B cell (primary cell): ENCODE results near the gene FXR2. TPM values are rescaled to one million over a fixed set of nuclear protein-coding genes. Genes with fewer than 3 reads are reported as not detected.

Source experiments
- ATAC-seq: fragments of 200-7000 bp; cut with Tn5 transposase; one replicate; pipeline ENCODE4 v1.10.0; 2021; ENCODE audit warnings: low read depth, mild to moderate bottlenecking, moderate number of reproducible peaks, moderate library complexity
- CTCF ChIA-PET: fragments of 350-600 bp; sonication (Branson Sonifier 250); formaldehyde crosslinking; loops from one replicate; lab custom pipeline; 2021; ENCODE audit warnings: antibody characterized with exemption, inconsistent platforms; lab: Charles Lee
- POLR2A ChIA-PET: fragments of 350-600 bp; sonication (Branson Sonifier 250); formaldehyde crosslinking; loops from one replicate; lab custom pipeline; 2021; ENCODE audit warnings: antibody characterized with exemption; lab: Charles Lee
- DNase-seq: peaks from one replicate; pipeline ENCODE4 v3.0.0; 2013
- H2AFZ ChIP-seq: 2 replicates; pipeline ENCODE4 v1.6.1; 2012; ENCODE audit warnings: mild to moderate bottlenecking, low read depth, low read length; ENCODE audit not compliant: insufficient read depth, poor library complexity, severe bottlenecking
- H3K27ac ChIP-seq, 2 donors: 1 replicate in 1 of 2; 2 replicates in 1 of 2; pipeline ENCODE4 v1.5.1; 2012 to 2013; ENCODE audit warnings: low read length in 2 of 2, mild to moderate bottlenecking in 2 of 2, moderate library complexity in 1 of 2
- H3K27me3 ChIP-seq, 4 experiments: fragments of 200-600 bp in 1 of 4; sonication (generic) in 1 of 4; replicated peaks in 1 of 4; 1 replicate in 2 of 4; 2 replicates in 2 of 4; pipeline versions ENCODE4 v1.6.1 to v1.7.0; 2013 to 2016; ENCODE audit warnings: low read length in 3 of 4, mild to moderate bottlenecking in 2 of 4, mixed read lengths in 1 of 4, moderate library complexity in 1 of 4; ENCODE audit not compliant: insufficient read depth in 4 of 4, control insufficient read depth in 3 of 4; ENCODE audit errors: control extremely low read depth in 1 of 4
- H3K36me3 ChIP-seq, 2 experiments: replicated peaks in 1 of 2; 1 replicate in 1 of 2; 2 replicates in 1 of 2; pipeline versions ENCODE4 v1.6.1 to v1.7.1; 2013; ENCODE audit warnings: low read length in 1 of 2; ENCODE audit not compliant: insufficient read depth in 2 of 2, control insufficient read depth in 1 of 2; ENCODE audit errors: control extremely low read depth in 1 of 2, extremely low read depth in 1 of 2
- H3K4me1 ChIP-seq, 2 donors: fragments of 200-600 bp in 1 of 2; sonication (generic) in 1 of 2; 1 replicate in 1 of 2; 2 replicates in 1 of 2; pipeline versions ENCODE4 v1.5.1 to v1.6.1; 2013 to 2017; ENCODE audit warnings: low read length in 2 of 2; ENCODE audit not compliant: control insufficient read depth in 2 of 2, insufficient read depth in 2 of 2
- H3K4me2 ChIP-seq: replicated peaks from 2 replicates; pipeline ENCODE3; 2012; ENCODE audit warnings: mild to moderate bottlenecking, low read depth, low read length; ENCODE audit not compliant: poor library complexity, severe bottlenecking
- H3K4me3 ChIP-seq, 5 experiments: fragments of 200-600 bp in 1 of 5; sonication (generic) in 1 of 5; 1 replicate in 3 of 5; 2 replicates in 2 of 5; pipeline versions ENCODE4 v1.5.1 to v1.7.0; 2011 to 2016; ENCODE audit warnings: low read length in 4 of 5, mild to moderate bottlenecking in 4 of 5, low read depth in 2 of 5, control low read depth in 1 of 5, moderate library complexity in 1 of 5; ENCODE audit not compliant: insufficient read depth in 1 of 5; ENCODE audit errors: control extremely low read depth in 1 of 5, extremely low read depth in 1 of 5
- H3K79me2 ChIP-seq: fragments of 200-600 bp; sonication (generic); one replicate; pipeline ENCODE4 v1.6.0; 2016; ENCODE audit warnings: low read length; ENCODE audit not compliant: control insufficient read depth, insufficient read depth
- H3K9ac ChIP-seq: fragments of 200-600 bp; sonication (generic); 2 replicates; pipeline ENCODE4 v1.6.1; 2017; ENCODE audit warnings: mild to moderate bottlenecking, low read length, moderate library complexity
- H3K9me3 ChIP-seq, 3 donors: one replicate each; pipeline versions ENCODE4 v1.6.1 to v1.7.1; 2013; ENCODE audit warnings: low read length in 2 of 3; ENCODE audit not compliant: control insufficient read depth in 2 of 3, insufficient read depth in 1 of 3; ENCODE audit errors: control extremely low read depth in 1 of 3
- H4K20me1 ChIP-seq: 2 replicates; pipeline ENCODE4 v1.6.0; 2012; ENCODE audit warnings: mild to moderate bottlenecking, low read length; ENCODE audit not compliant: insufficient read depth, control insufficient read depth, poor library complexity, severe bottlenecking
- H3K27ac Mint-ChIP-seq: one replicate; pipeline ENCODE4 v1.8.0; 2021; ENCODE audit warnings: mixed read lengths
- H3K27me3 Mint-ChIP-seq: one replicate; pipeline ENCODE4 v1.8.0; 2021; ENCODE audit warnings: mixed read lengths
- H3K4me1 Mint-ChIP-seq: one replicate; pipeline ENCODE4 v1.8.0; 2021; ENCODE audit warnings: mixed read lengths
- H3K4me3 Mint-ChIP-seq: one replicate; pipeline ENCODE4 v1.8.0; 2021; ENCODE audit warnings: mixed read lengths
- H3K9me3 Mint-ChIP-seq: one replicate; pipeline ENCODE4 v1.8.0; 2022; ENCODE audit warnings: mixed read lengths; ENCODE audit not compliant: insufficient read depth
- EZH2 ChIP-seq: IDR thresholded peaks from 2 replicates; pipeline ENCODE4 v1.6.1; 2012; ENCODE audit warnings: borderline replicate concordance, low read depth, mild to moderate bottlenecking, moderate library complexity, low read length; ENCODE audit not compliant: insufficient read depth, poor library complexity, severe bottlenecking
- WGBS: methylation state at CpG from one replicate; pipeline ENCODE4 v1.1.5; 2013; ENCODE audit warnings: missing lambda C conversion rate; ENCODE audit not compliant: insufficient coverage; 5-methylcytosine and 5-hydroxymethylcytosine counted together
- intact Hi-C: fragments of 100-400 bp; cut with micrococcal nuclease; formaldehyde crosslinking; loops from one replicate; pipeline ENCODE4 v1.10.0; 2022
- polyA plus RNA-seq: library from polyadenylated mRNA; depleted of rRNA; stranded (reverse); fragments of >200 nt; gene quantifications from 2 replicates; pipeline ENCODE4 v1.2.3, GENCODE V29; 2012
- total RNA-seq, 2 donors: library from RNA; stranded (reverse); fragments of 120-200 nt in 1 of 2; gene quantifications; 1 replicate in 1 of 2; 2 replicates in 1 of 2; pipeline versions ENCODE4 v1.2.3 to v1.2.4, GENCODE V29; 2013 to 2022
- TF ChIP-seq, protein P1 (sequence below): fragments of 200-600 bp; IDR thresholded peaks from one replicate; pipeline ENCODE4 v1.8.0; 2022; ENCODE audit warnings: antibody characterized with exemption, mild to moderate bottlenecking

Gene FXR2
- total and polyA plus RNA-seq, 2 donors (not counting 1 experiment from before 2014, with no cell fraction given): 37.2 to 45.8 TPM

DNA sequence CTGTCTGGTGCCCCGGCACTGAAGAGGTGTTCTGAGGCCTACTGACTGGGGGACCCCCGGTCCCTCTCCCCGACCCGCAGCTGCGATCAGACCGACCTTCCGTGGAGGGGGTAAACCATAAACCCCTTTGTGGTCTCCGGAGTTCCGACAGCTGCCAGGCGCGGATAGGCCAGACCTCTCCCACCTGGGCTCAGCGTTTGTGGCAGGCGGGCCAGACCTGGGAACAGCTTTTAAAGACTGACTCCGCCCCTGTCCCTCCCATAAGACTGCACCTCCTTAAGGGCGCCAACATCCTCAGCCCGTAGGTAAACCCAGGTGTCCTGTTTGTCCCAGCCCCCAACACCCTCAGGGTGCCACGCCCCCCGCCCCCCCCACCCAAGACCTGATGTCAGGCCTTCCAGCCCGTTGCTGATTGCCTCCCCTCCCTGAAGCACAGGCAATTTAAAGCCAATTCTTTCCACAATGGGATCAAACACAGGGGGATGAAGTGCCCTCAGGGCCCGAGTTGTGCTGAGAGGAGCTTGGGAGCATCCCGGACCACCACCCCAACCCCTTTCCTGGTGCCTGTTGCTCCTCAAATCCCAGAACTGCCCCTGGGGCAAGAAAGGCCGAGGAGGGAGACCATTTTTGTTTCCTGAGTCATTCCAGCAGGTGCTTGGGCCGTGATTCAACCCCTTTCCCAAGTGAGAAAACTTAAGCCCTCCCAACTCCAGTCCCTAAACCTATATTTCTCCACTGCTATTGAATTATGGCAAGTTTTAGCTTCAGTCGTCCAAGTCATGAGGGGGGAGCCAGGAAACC is 24.6 kb downstream of the FXR2 start, which contains the start of gene SOX15:
SOX15 (minus strand) TSS at position 204 of the 801 bp plus-strand sequence. CDS start 418 bp downstream, outside the sequence.
- Histone ChIP-seq H4K20me1 (no peaks in the 10 kb centered on the region), H3K9ac (no peak within 1 kb of the TSS), H3K27ac (no peak within 1 kb of the TSS), H3K4me3 (no peak within 1 kb of the TSS), H3K36me3 (peaks cover 0 to 57% of the 10 kb centered on the region in 2 experiments), H2AFZ (peak within 1 kb of the TSS; percentile 40), H3K9me3 (no peaks in the 10 kb centered on the region), H3K4me1 (peaks cover 0 to 13% of the 10 kb centered on the region in 2 donors), H3K79me2 (peaks cover 10% of the 10 kb centered on the region), H3K4me2 (peak within 1 kb of the TSS; percentile 43), H3K27me3 (no peaks in the 10 kb centered on the region)
- no peak within 1 kb of the TSS for H3K27ac Mint-ChIP-seq
- DNase-seq (no peak), ATAC-seq (no peak)
- TF ChIP-seq EZH2: no peak
- TF ChIP-seq, protein P1, sequence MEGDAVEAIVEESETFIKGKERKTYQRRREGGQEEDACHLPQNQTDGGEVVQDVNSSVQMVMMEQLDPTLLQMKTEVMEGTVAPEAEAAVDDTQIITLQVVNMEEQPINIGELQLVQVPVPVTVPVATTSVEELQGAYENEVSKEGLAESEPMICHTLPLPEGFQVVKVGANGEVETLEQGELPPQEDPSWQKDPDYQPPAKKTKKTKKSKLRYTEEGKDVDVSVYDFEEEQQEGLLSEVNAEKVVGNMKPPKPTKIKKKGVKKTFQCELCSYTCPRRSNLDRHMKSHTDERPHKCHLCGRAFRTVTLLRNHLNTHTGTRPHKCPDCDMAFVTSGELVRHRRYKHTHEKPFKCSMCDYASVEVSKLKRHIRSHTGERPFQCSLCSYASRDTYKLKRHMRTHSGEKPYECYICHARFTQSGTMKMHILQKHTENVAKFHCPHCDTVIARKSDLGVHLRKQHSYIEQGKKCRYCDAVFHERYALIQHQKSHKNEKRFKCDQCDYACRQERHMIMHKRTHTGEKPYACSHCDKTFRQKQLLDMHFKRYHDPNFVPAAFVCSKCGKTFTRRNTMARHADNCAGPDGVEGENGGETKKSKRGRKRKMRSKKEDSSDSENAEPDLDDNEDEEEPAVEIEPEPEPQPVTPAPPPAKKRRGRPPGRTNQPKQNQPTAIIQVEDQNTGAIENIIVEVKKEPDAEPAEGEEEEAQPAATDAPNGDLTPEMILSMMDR: no peak
- intact Hi-C loops: loop anchor here (1.0 to 10.0 kb wide), 4 partner anchors 76 to 545 kb away; partner anchors contain the start of gene SLC16A11
- POLR2A ChIA-PET: interaction anchor here (0.6 to 1.0 kb wide), 2 partner anchors 16 to 119 kb away, joined by 3 to 6 read pairs; no protein-coding TSS in a partner anchor
- H3K9me3 Mint-ChIP-seq: no peaks in the 10 kb centered on the region
- no peak within 1 kb of the TSS for H3K4me3 Mint-ChIP-seq
- H3K27me3 Mint-ChIP-seq: no peaks in the 10 kb centered on the region
- 78% methylated on average over 18 of the region's 24 CpGs for WGBS
- H3K4me1 Mint-ChIP-seq: peaks cover 5% of the 10 kb centered on the region
- CTCF ChIA-PET: interaction anchor here (0.6 to 7.9 kb wide), 37 partner anchors 10 to 545 kb away, joined by 3 to 111 read pairs (median 5); partner anchors contain the start of genes ACAP1, CD68, FXR2 and KCTD11
